HCT116 (cell line): ENCODE measurements around the gene KDELR1. TPM values are rescaled to one million over a fixed set of nuclear protein-coding genes. Genes with fewer than 3 reads are reported as not detected.

Experiments used
- ATAC-seq: fragments of 200-7000 bp; cut with Tn5 transposase; 2 replicates; pipeline ENCODE4 v1.9.1; 2020; ENCODE audit warnings: mild to moderate bottlenecking, moderate library complexity
- BruUV-seq: library from RNA; stranded (reverse); fragments of 400-500 nt; replicated peaks from 2 replicates; lab custom pipeline; 2021; lab: Mats Ljungman, UMichigan
- CTCF ChIA-PET: fragments of 300-600 bp; sonication (Branson Sonifier 250); formaldehyde crosslinking; loops from one replicate; lab custom pipeline; 2021; ENCODE audit warnings: antibody characterized with exemption; lab: Charles Lee
- POLR2A ChIA-PET: fragments of 300-600, 350-600 bp; sonication (Branson Sonifier 250); formaldehyde crosslinking; loops from one replicate; lab custom pipeline; 2021; ENCODE audit warnings: antibody characterized with exemption; lab: Charles Lee
- RAD21 ChIA-PET, 2 experiments: fragments of 300-600 bp; sonication (Branson Sonifier 250); formaldehyde crosslinking; loops; one replicate each; lab custom pipeline; 2023; ENCODE audit warnings: low total read pairs in 2 of 2; ENCODE audit not compliant: uncharacterized antibody in 2 of 2, unreplicated experiment in 2 of 2, low non-redundant PET in 1 of 2; lab: Charles Lee
- DNase-seq: peaks from one replicate; pipeline ENCODE4 v3.0.0-alpha.2; 2010; ENCODE audit warnings: low read depth, low spot score
- H2AFZ ChIP-seq: fragments of 200-600 bp; shearing (Covaris generic), sonication (generic); 2 replicates; pipeline ENCODE4 v1.6.1; 2017; ENCODE audit warnings: low read depth, mixed run types, mixed read lengths, antibody characterized with exemption, low read length; ENCODE audit not compliant: poor library complexity, severe bottlenecking
- H3K27ac ChIP-seq: 2 replicates; pipeline ENCODE4 v1.5.1; 2012; ENCODE audit warnings: low read depth, low read length
- H3K27me3 ChIP-seq: fragments of 200-600 bp; sonication (generic); 2 replicates; pipeline ENCODE4 v1.6.1; 2016; ENCODE audit warnings: mixed run types, low read length, mixed read lengths; ENCODE audit not compliant: insufficient read depth
- H3K36me3 ChIP-seq, 2 experiments: fragments of 200-500 bp in 1 of 2; fragments of 200-600 bp in 1 of 2; sonication (Bioruptor generic) in 1 of 2; sonication (generic) in 1 of 2; 2 replicates each; pipeline versions ENCODE4 v1.5.1 to v1.6.1; 2014 to 2016; ENCODE audit warnings: low read length in 2 of 2, inconsistent platforms in 1 of 2, mixed read lengths in 1 of 2, mixed run types in 1 of 2; ENCODE audit not compliant: insufficient read depth in 2 of 2, control insufficient read depth in 1 of 2
- H3K4me1 ChIP-seq, 2 experiments: fragments of 200-600 bp in 1 of 2; sonication (generic) in 1 of 2; 2 replicates each; pipeline versions ENCODE4 v1.5.1 to v1.6.1; 2012 to 2017; ENCODE audit warnings: low read length in 2 of 2, inconsistent platforms in 1 of 2, mild to moderate bottlenecking in 1 of 2, mixed read lengths in 1 of 2, mixed run types in 1 of 2, moderate library complexity in 1 of 2; ENCODE audit not compliant: insufficient read depth in 2 of 2, control insufficient read depth in 1 of 2
- H3K4me2 ChIP-seq: fragments of 200-600 bp; sonication (generic); 2 replicates; pipeline ENCODE4 v1.6.1; 2017; ENCODE audit warnings: mixed run types, low read length, mixed read lengths
- H3K4me3 ChIP-seq, 2 experiments: fragments of 200-600 bp in 1 of 2; sonication (generic) in 1 of 2; replicated peaks in 1 of 2; 2 replicates each; pipeline ENCODE4 v1.5.1; 2011 to 2016; ENCODE audit warnings: low read length in 2 of 2, control low read depth in 1 of 2, low read depth in 1 of 2, mild to moderate bottlenecking in 1 of 2, mixed read lengths in 1 of 2, mixed run types in 1 of 2
- H3K79me2 ChIP-seq: fragments of 200-600 bp; sonication (generic); 2 replicates; pipeline ENCODE4 v1.6.1; 2017; ENCODE audit warnings: mild to moderate bottlenecking, mixed run types, low read length, moderate library complexity, mixed read lengths; ENCODE audit not compliant: insufficient read depth
- H3K9ac ChIP-seq: fragments of 200-600 bp; sonication (generic); 2 replicates; pipeline ENCODE4 v1.6.1; 2016; ENCODE audit warnings: low read length, mixed read lengths
- H3K9me2 ChIP-seq: fragments of 200-600 bp; sonication (generic), shearing (Covaris generic); 2 replicates; pipeline ENCODE4 v1.6.1; 2017; ENCODE audit warnings: mixed run types, mild to moderate bottlenecking, moderate library complexity; ENCODE audit not compliant: insufficient read depth
- H3K9me3 ChIP-seq, 2 experiments: fragments of 200-500 bp in 1 of 2; fragments of 200-600 bp in 1 of 2; sonication (Bioruptor generic) in 1 of 2; sonication (generic) in 1 of 2; 2 replicates each; pipeline ENCODE4 v1.6.1; 2014 to 2017; ENCODE audit warnings: low read length in 2 of 2, mixed read lengths in 2 of 2, inconsistent platforms in 1 of 2, low read depth in 1 of 2, mild to moderate bottlenecking in 1 of 2, mixed run types in 1 of 2, moderate library complexity in 1 of 2; ENCODE audit not compliant: control insufficient read depth in 1 of 2, insufficient read depth in 1 of 2
- H4K20me1 ChIP-seq: fragments of 200-600 bp; sonication (generic), shearing (Covaris generic); 2 replicates; pipeline ENCODE4 v1.6.1; 2017; ENCODE audit warnings: mixed run types, mild to moderate bottlenecking, moderate library complexity; ENCODE audit not compliant: insufficient read depth
- EGR1 ChIP-seq: IDR thresholded peaks from 2 replicates; pipeline ENCODE4 v1.6.1; 2012; ENCODE audit warnings: low read depth
- JUND ChIP-seq: IDR thresholded peaks from 2 replicates; pipeline ENCODE4 v1.6.1; 2012
- MAX ChIP-seq: IDR thresholded peaks from 2 replicates; pipeline ENCODE4 v1.6.1; 2012
- POLR2AphosphoS5 ChIP-seq: IDR thresholded peaks from 2 replicates; pipeline ENCODE4 v1.6.1; 2011; ENCODE audit warnings: mild to moderate bottlenecking, low read depth, low read length, moderate library complexity
- RAD21 ChIP-seq: IDR thresholded peaks from 2 replicates; pipeline ENCODE4 v1.6.1; 2012; ENCODE audit warnings: low read depth, mild to moderate bottlenecking
- REST ChIP-seq: IDR thresholded peaks from 2 replicates; pipeline ENCODE4 v1.6.1; 2012; ENCODE audit warnings: low read depth
- SIN3A ChIP-seq: IDR thresholded peaks from 2 replicates; pipeline ENCODE4 v1.6.1; 2012; ENCODE audit warnings: low read depth
- SP1 ChIP-seq: IDR thresholded peaks from 2 replicates; pipeline ENCODE4 v1.6.1; 2012; ENCODE audit warnings: low read depth
- SRF ChIP-seq: IDR thresholded peaks from 2 replicates; pipeline ENCODE4 v1.6.1; 2012; ENCODE audit warnings: low read depth
- TCF7L2 ChIP-seq: IDR thresholded peaks from 2 replicates; pipeline ENCODE4 v1.7.0; 2011; ENCODE audit warnings: borderline replicate concordance, inconsistent platforms; ENCODE audit not compliant: insufficient read depth, insufficient read length; ENCODE audit errors: extremely low read depth
- YY1 ChIP-seq: IDR thresholded peaks from 2 replicates; pipeline ENCODE4 v1.6.1; 2011; ENCODE audit warnings: low read length, low read depth, moderate library complexity, mild to moderate bottlenecking; ENCODE audit not compliant: insufficient replicate concordance; ENCODE audit errors: extremely low read depth
- ZFX ChIP-seq: fragments of 450-650 bp; IDR thresholded peaks from 2 replicates; pipeline ENCODE4 v1.6.1; 2017
- ZNF274 ChIP-seq: fragments of 200-500 bp; sonication (Bioruptor generic); IDR thresholded peaks from 2 replicates; pipeline ENCODE4 v1.6.1; 2014; ENCODE audit warnings: mild to moderate bottlenecking, low read depth, low read length, inconsistent platforms
- intact Hi-C: fragments of 100-400 bp; cut with micrococcal nuclease; formaldehyde crosslinking; loops from 2 replicates; pipeline ENCODE4 v1.10.0; 2022
- total RNA-seq: library from RNA; stranded (reverse); gene quantifications from one replicate; pipeline ENCODE4 v1.2.1, GENCODE V29; 2021; ENCODE audit not compliant: unreplicated experiment

KDELR1 gene
- total RNA-seq, 1 experiment from 2014 or later = 212 TPM

GRCh38 chr19:48364598-48365348 is 26.6 kb downstream of the KDELR1 start (continued):
- TF ChIP-seq REST (no peak), SIN3A (no peak), SRF (no peak), EGR1 (no peak)

- intact Hi-C loops = loop anchor here (5.0 kb wide), 1 partner anchor 33 kb away; no protein-coding TSS in a partner anchor
- H3K9me2 ChIP-seq = no peaks in the 10 kb centered on the region
- no peaks in the 10 kb centered on the region for H3K79me2 ChIP-seq
- no peaks in the 10 kb centered on the region for H4K20me1 ChIP-seq
- H3K9ac ChIP-seq = peak within 1 kb of the TSS; percentile 83
- ATAC-seq = peak; percentile 84
- ChIA-PET RAD21 (interaction anchor here (0.8 to 1.1 kb wide), 4 partner anchors 10 to 124 kb away, joined by 3 to 7 read pairs (median 4); partner anchors contain the start of gene KDELR1 (in 1 of the 2)), POLR2A (interaction anchor here (0.6 to 2.4 kb wide), 13 partner anchors 10 to 1089 kb away, joined by 3 to 30 read pairs (median 4); partner anchors contain the start of genes ALDH16A1, EMP3, KDELR1 and RPL18), CTCF (interaction anchor here (0.6 to 2.5 kb wide), 12 partner anchors 9 to 225 kb away, joined by 3 to 24 read pairs (median 5); partner anchors contain the start of genes GRIN2D and KDELR1)
- peak; percentile 99 for DNase-seq
- peaks cover 5 to 24% of the 10 kb centered on the region in 2 experiments for H3K4me1 ChIP-seq
- H3K27ac ChIP-seq = peak within 1 kb of the TSS; percentile 86
- peak within 1 kb of the TSS; percentile 92 for H3K4me2 ChIP-seq
- no peaks in the 10 kb centered on the region for H3K27me3 ChIP-seq
- no peaks in the 10 kb centered on the region for H3K9me3 ChIP-seq
- H3K4me3 ChIP-seq = peak within 1 kb of the TSS; percentile 62 to 69
- H2AFZ ChIP-seq = peak within 1 kb of the TSS; percentile 84
- no peaks in the 10 kb centered on the region for H3K36me3 ChIP-seq
- no TSS peak for BruUV-seq
- TF ChIP-seq YY1 (no peak), POLR2AphosphoS5 (peak; percentile 57; the same call in 1 of the 2 replicates), EGR1 (peak; percentile 89), SP1 (peak; percentile 93), RAD21 (no peak), ZFX (no peak), JUND (no peak), REST (no peak), MAX (peak; percentile 98), TCF7L2 (peak; percentile 65), ZNF274 (no peak)
Measured at GRCh38 chr19:48363810-48364597, 27.3 kb downstream of the KDELR1 start, which contains the start of the genes SYNGR4 and TMEM143. Gene SYNGR4 (plus strand): TSS chr19:48364367. CDS start chr19:48365843, 1,476 bp downstream. Gene TMEM143 (minus strand): TSS chr19:48363940. CDS start chr19:48363920, 20 bp downstream.
